HG02884 (cell line): ENCODE measurements around the gene MAP2.

ENCODE experiments used
- ATAC-seq: cut with Tn5 transposase; IDR thresholded peaks from one replicate; pipeline ENCODE4 v1.9.1; 2021; ENCODE audit warnings: mild to moderate bottlenecking, moderate library complexity; ENCODE audit not compliant: unreplicated experiment

The MAP2 gene

DNA sequence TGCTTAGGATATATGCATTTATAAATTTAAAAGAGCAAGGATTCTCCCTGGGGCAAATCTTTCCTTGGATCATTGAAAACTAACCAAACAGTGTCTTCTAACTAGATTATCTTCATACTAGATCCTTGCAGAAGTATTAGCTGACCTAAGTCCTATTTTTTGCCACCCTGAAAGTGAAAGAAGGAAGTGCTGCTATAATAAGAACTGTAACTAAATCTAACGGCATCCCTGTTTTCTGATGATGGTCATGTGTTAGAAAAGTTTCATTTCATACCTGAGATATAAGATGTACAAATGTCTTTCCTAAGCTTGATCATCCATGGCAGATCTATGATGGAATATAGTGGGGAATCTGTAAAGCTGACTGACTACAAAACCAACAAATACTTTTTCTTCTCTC is 102.7 kb downstream of the MAP2 start:
- peak; percentile 41 for ATAC-seq

DNA sequence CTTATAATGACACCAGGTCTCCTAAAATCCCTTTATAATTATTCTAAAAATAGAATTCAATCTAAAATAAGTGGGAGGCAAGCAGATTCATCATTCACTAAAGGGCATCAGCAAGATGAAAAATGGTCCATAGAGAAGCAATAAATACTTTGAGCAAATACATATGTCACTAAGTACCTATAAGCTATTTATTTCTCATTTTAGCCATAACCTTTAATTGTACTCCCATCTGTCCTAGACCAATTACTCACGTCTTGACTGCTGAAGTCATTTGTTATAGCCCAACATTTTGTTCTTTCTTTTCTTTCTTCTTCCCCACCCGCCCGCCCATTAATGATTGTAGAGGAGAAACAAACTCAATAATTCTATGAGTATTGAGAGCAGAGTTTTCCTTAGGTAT is 105.7 kb downstream of the MAP2 start:
- no peak for ATAC-seq

GRCh38 chr2:209532321-209532720 is 108.5 kb downstream of the MAP2 start:
- no peak for ATAC-seq

GRCh38 chr2:209533391-209533790 is 109.5 kb downstream of the MAP2 start:
- no peak for ATAC-seq

DNA sequence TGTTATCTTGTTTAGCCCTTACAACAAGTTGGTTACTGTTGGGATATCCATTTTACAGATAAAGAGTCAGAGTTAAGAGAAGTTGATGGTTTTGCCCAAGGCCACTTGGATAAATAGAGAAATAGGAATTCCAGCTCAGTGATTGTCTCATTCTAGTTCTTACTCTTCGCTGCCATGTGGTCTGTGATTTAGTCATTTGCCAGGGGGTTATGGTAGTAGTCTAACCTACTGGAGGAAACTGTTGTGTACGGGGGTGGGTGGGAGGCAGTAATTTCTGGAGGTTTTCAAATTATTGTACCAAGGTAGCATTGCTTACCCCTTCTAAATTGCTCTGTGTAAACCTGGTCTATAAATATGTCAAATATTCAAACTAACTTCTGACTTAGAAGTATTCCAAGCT is 110.4 kb downstream of the MAP2 start:
- peak; percentile 92 for ATAC-seq

GRCh38 chr2:209536363-209536762 is 112.5 kb downstream of the MAP2 start:
- ATAC-seq, result no peak

GRCh38 chr2:209547726-209548125 is 123.9 kb downstream of the MAP2 start:
- no peak for ATAC-seq

DNA sequence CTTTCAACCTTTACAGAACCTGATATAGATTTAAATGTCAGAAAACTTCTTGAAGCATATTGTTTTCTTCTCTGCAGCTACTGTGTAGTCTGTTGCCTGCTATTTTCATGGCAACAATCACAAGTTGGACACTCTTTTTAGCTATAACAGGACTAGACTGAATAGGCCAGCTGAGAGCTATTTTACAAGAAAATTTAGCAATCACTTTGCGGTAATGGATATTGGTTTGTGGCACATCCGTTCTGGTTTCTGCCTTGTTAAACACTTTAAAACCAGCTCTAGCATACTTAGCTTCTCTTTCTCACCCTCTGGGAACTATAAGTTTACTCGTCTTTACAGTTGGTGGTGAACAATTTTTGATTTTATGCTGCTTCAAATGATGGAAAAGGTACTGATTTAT is 125.7 kb downstream of the MAP2 start:
- no peak for ATAC-seq

DNA sequence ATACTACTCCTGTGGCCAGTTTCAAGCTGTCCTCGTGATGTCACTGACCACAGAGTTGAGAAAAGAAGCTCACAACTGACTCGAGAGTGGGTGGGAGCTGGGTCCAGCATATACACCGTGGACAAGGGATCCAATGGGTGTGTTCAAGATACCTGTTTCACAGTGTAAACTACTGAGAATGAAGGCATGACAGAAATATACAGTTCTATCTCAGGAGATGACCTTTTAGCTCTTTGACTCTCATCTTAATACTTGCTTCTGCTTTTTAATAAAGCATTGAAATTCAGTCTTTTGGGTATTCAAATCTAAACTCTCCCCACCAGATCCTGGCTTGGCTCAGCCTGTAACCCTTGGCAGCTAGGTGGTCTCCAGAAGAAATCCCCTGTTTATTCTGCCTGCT is 130.1 kb downstream of the MAP2 start:
- ATAC-seq, result no peak

DNA sequence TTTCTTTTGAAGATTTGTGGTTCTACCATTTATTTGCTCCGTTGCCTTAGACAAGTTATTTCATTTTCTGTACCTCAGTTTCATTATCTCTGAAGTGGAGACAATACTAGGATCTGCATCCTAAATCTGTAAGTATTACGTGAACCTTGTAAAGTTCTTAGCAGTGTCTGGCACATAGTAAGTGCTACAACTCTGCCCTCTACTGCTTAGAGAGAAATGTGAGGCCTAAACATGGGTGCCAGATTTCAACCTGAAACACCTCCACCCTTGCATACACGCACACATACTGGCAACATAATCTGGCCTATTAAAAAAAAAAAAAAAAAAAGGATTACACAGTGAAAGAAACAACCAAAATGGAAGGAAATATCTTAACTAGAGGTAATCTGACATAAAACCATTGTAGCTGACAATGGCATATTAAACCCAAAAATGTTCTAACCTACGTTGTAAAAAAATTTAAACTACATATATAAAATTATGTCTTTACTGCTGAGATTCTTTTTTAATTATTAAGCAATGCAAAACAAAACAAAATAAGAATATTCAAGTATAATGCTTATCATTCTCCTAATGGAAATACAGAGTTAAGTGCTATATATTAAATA is 132.6 kb downstream of the MAP2 start:
- ATAC-seq, result peak; percentile 82

DNA sequence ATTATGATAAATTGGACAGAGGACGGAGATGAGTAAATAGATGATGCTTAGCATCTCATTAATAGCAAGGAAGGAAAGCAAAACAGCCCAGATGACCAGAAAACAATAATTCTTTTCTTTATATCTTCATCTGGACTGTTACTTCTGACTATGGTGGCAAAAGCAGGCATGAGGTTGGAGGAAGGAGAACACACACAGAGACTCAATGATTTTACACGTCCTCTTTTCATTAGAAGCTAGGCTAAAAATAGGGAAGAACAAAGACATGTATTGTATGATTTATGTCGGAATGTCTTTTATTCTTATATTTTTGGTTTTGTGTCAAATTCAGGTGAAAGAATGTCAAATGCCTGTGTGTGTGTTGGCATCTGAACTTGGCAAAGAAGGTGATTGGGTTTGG is 137.1 kb downstream of the MAP2 start:
- ATAC-seq, result no peak

DNA sequence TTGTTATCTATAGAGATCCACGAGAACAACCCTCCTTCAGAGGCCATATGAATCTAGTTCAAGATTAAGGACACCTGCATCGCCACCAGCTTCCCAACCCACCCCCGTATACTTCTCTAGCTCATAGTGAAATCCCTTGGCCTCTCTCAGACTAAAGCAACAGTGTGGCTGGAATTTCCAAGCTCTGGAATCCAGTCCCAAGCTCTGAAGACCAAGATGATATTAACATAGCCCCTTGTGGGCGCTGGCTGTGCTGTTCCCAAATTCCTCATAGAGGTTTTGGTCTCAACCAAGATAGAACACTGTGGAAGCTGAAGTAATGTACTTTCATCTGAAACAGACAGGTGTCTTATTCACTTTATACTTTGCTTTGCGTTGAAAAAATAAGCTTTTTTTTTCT is 139.6 kb downstream of the MAP2 start:
- ATAC-seq, result no peak

- ATAC-seq, result no peak
Observed at GRCh38 chr2:209564816-209565215, 141.0 kb downstream of the MAP2 start.

DNA sequence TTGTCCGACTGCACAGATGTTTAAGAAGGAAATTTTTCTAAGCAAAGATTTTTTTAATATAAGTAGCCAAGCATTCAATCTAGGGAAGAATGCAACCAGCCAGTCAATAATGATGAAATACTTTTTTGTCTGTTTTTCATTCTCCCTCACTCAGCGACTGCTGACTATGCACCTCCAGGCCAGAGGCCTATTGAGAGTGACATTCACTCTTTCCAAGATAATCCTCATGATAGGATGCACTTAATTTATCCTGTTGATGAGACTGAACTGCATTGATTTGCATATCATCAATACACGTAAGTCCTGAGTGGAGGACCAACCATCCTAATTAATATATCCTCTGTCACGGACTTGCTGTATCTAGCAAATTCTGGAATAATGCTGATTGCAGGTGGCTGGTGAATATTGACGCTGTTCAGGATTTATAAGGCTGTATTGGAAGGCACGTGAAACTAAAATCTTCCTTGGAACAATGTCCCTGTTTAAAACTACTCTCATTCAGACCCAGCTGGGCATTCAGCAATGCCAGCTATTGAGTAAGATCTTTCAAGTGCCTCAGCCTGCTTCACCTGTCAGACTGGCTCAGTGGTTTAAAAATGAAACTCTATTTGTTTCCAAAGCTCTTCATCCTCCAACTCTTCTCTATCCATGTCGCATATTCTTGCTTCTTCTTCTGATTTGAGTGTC is 142.2 kb downstream of the MAP2 start:
- ATAC-seq, result no peak

DNA sequence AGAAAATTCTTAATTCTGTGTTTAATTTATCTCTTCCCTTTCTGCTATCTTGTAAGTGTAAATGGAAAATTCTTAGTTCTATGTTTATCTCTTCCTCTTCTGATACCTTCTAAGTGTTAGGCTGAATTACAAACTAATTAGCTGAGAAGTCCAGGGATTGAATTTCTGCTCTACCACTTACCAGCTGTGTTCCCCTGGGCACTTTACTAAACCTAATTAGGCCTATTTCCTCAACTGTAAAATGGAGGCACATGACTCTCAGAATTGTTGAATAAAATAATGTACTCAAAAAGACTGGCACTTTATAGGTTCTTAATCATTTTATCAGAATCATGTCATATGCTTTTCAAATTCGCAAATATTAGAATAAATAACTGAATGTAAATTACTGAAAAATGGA is 146.3 kb downstream of the MAP2 start:
- no peak for ATAC-seq

GRCh38 chr2:209574515-209574914 is 150.7 kb downstream of the MAP2 start:
- no peak for ATAC-seq

GRCh38 chr2:209577376-209578357 is 153.8 kb downstream of the MAP2 start:
- ATAC-seq, result no peak

- no peak for ATAC-seq
Observed at GRCh38 chr2:209578394-209579001, 154.7 kb downstream of the MAP2 start.

GRCh38 chr2:209579230-209579749 is 155.4 kb downstream of the MAP2 start:
- ATAC-seq, result no peak

DNA sequence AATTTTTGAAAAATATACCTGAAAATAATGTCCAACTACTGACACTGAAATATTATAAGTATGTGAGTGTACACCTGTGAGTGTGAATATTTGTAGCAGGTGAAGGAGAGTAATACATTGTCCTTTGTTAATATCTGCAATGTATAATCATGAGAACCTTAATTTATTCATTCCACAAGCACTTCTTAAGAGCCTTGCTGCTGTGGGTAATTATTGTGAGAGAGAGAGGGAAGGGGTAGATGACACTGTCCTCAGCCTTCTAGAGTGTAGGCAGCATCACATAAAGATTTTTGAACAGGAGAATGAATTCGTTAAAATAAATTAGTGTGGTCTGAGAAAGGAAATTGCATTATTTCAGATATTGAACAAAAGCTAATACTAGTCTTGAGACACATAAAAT is 157.2 kb downstream of the MAP2 start:
- ATAC-seq, result no peak

GRCh38 chr2:209582281-209582680 is 158.4 kb downstream of the MAP2 start:
- ATAC-seq, result no peak
